ENCODE results near the gene SRP72. TPM values are rescaled to one million over a fixed set of nuclear protein-coding genes. Genes with fewer than 3 reads are reported as not detected.

SRP72 gene
- total RNA-seq (2022) = 348 and 419 TPM in 2 replicates
- percentile 97 among the genes with signal in this experiment for Bru-seq, nascent RNA
- percentile 98 among the genes with signal in this experiment for BruChase-seq, experiment 1, labeled RNA remaining after a 6-hour chase
- BruChase-seq, experiment 2, labeled RNA remaining after a 2-hour chase = percentile 97 among the genes with signal in this experiment
- long read RNA-seq, full-length matches to known transcripts = 293 of 363 reads
- long read RNA-seq, partial matches to known transcripts = 34 of 363 reads
- long read RNA-seq, other reads (novel, unspliced or antisense) = 36 of 363 reads

- POLR2A ChIA-PET = interaction anchor here (0.6 to 4.8 kb wide), 40 partner anchors 9 to 536 kb away, joined by 3 to 131 read pairs (median 5); partner anchors contain the start of genes AASDH, CEP135, NOA1 and PAICS
- TF ChIP-seq CTCF (IDR thresholded peaks at IDR 0.05; ENCODE audit: unreplicated experiment) = no peak
- Mint-ChIP-seq H3K27me3 (ENCODE audit: insufficient read depth, unreplicated experiment) (no peaks in the 10 kb centered on the region), H3K27ac (ENCODE audit: low read depth, unreplicated experiment) (peak within 1 kb of the TSS; percentile 99), H3K4me1 (ENCODE audit: insufficient read depth, unreplicated experiment) (peaks cover 31% of the 10 kb centered on the region), H3K9me3 (ENCODE audit: unreplicated experiment) (no peaks in the 10 kb centered on the region), H3K36me3 (ENCODE audit: insufficient read depth, unreplicated experiment) (peaks cover 81% of the 10 kb centered on the region), H3K4me3 (ENCODE audit: unreplicated experiment) (peak within 1 kb of the TSS; percentile 100)
- DNase-seq (ENCODE audit: unreplicated experiment) = peak; percentile 91
- no TSS peak for BruUV-seq (replicated peaks)
- CTCF ChIA-PET = interaction anchor here (0.8 to 2.0 kb wide), 6 partner anchors 9 to 519 kb away, joined by 3 to 9 read pairs (median 5); partner anchors contain the start of genes CEP135, PAICS and PPAT
- intact Hi-C loops (cut with micrococcal nuclease) = loop anchor here (1.0 to 5.0 kb wide), 6 partner anchors 31 to 520 kb away; partner anchors contain the start of genes AASDH, CEP135 and PAICS
Observed at GRCh38 chr4:56467284-56468096, at the start of gene SRP72. TSS of gene SRP72 (plus strand) at chr4:56467617. CDS start at chr4:56467636, 19 bp downstream.

GRCh38 chr4:56424176-56424575 is 43.2 kb upstream of the SRP72 start:
- POLR2A ChIA-PET = interaction anchor here (0.6 to 2.7 kb wide), 14 partner anchors 10 to 554 kb away, joined by 3 to 31 read pairs (median 4); partner anchors contain the start of genes AASDH, PAICS, POLR2B and PPAT
- no peak for DNase-seq (ENCODE audit: unreplicated experiment)
- H3K4me3 Mint-ChIP-seq (ENCODE audit: unreplicated experiment) = no peak overlapping the region
- H3K9me3 Mint-ChIP-seq (ENCODE audit: unreplicated experiment) = peaks cover 7% of the 10 kb centered on the region
- H3K27me3 Mint-ChIP-seq (ENCODE audit: insufficient read depth, unreplicated experiment) = no peaks in the 10 kb centered on the region
- CTCF ChIA-PET = interaction anchor here (0.9 to 3.7 kb wide), 10 partner anchors 11 to 417 kb away, joined by 3 to 35 read pairs (median 6); partner anchors contain the start of genes PAICS and PPAT
- no peak overlapping the region for H3K27ac Mint-ChIP-seq (ENCODE audit: low read depth, unreplicated experiment)
- no TSS peak for BruUV-seq (replicated peaks)
- intact Hi-C loops (cut with micrococcal nuclease) = loop anchor here (10.0 kb wide), 1 partner anchor 411 kb away; no protein-coding TSS in a partner anchor
- H3K36me3 Mint-ChIP-seq (ENCODE audit: insufficient read depth, unreplicated experiment) = peaks cover 10% of the 10 kb centered on the region
- peaks cover 12% of the 10 kb centered on the region for H3K4me1 Mint-ChIP-seq (ENCODE audit: insufficient read depth, unreplicated experiment)
- TF ChIP-seq CTCF (IDR thresholded peaks at IDR 0.05; ENCODE audit: unreplicated experiment) = no peak

- Mint-ChIP-seq H3K4me3 (ENCODE audit: unreplicated experiment) (no peak overlapping the region), H3K27ac (ENCODE audit: low read depth, unreplicated experiment) (no peak overlapping the region), H3K36me3 (ENCODE audit: insufficient read depth, unreplicated experiment) (peaks cover 10% of the 10 kb centered on the region), H3K9me3 (ENCODE audit: unreplicated experiment) (peaks cover 7% of the 10 kb centered on the region), H3K27me3 (ENCODE audit: insufficient read depth, unreplicated experiment) (no peaks in the 10 kb centered on the region), H3K4me1 (ENCODE audit: insufficient read depth, unreplicated experiment) (peaks cover 13% of the 10 kb centered on the region)
- CTCF ChIA-PET = interaction anchor here (0.6 to 3.7 kb wide), 22 partner anchors 10 to 414 kb away, joined by 3 to 35 read pairs (median 4); partner anchors contain the start of genes PAICS and PPAT
- POLR2A ChIA-PET = interaction anchor here (0.6 to 2.7 kb wide), 13 partner anchors 8 to 411 kb away, joined by 3 to 31 read pairs (median 5); partner anchors contain the start of genes AASDH, PAICS, PPAT and SRP72
- BruUV-seq (replicated peaks) = no TSS peak
- DNase-seq (ENCODE audit: unreplicated experiment) = peak; percentile 53
- TF ChIP-seq CTCF (IDR thresholded peaks at IDR 0.05; ENCODE audit: unreplicated experiment) = peak; percentile 48
- intact Hi-C loops (cut with micrococcal nuclease) = loop anchor here (1.0 to 10.0 kb wide), 4 partner anchors 42 to 410 kb away; partner anchors contain the start of gene SRP72
Observed at GRCh38 chr4:56424697-56425514, 42.5 kb upstream of the SRP72 start.

All from MCF 10A (cell line).